Adrenal gland (tissue), 12 donors: ENCODE data around the gene ITCH. TPM values are rescaled to one million over a fixed set of nuclear protein-coding genes. Genes with fewer than 3 reads are reported as not detected.
"Not testable (repeated sequence)": the region's sequence is repeated elsewhere in the genome, so short reads cannot be mapped to it uniquely, and the experiment has no call there.

Experiments used
- DNase-seq, 7 donors: peaks; one replicate each; pipeline ENCODE4 v3.0.0-alpha.2; 2019 to 2020
- H3K27ac ChIP-seq, 5 donors: fragments of 200-600 bp; sonication (generic) in 4 of 5; 1 replicate in 3 of 5; 2 replicates in 2 of 5; pipeline versions ENCODE4 v1.5.1 to v1.8.0; 2016 to 2020; ENCODE audit warnings: mild to moderate bottlenecking in 1 of 5
- H3K27me3 ChIP-seq: fragments of 200-600 bp; 2 replicates; pipeline ENCODE4 v1.8.0; 2021
- H3K36me3 ChIP-seq, 2 donors: fragments of 200-600 bp; replicated peaks in 1 of 2; 1 replicate in 1 of 2; 2 replicates in 1 of 2; pipeline versions ENCODE4 v1.5.1 to v1.8.0; 2018 to 2022
- H3K4me1 ChIP-seq, 2 donors: fragments of 200-600 bp; replicated peaks in 1 of 2; 1 replicate in 1 of 2; 2 replicates in 1 of 2; pipeline versions ENCODE4 v1.5.1 to v1.8.0; 2018 to 2021
- H3K4me3 ChIP-seq, 4 donors: fragments of 200-600 bp; sonication (generic) in 3 of 4; one replicate each; pipeline ENCODE4 v1.5.1; 2016 to 2018
- H3K9me3 ChIP-seq, 3 donors: fragments of 200-600 bp; sonication (generic) in 1 of 3; replicated peaks in 1 of 3; 1 replicate in 2 of 3; 2 replicates in 1 of 3; pipeline versions ENCODE4 v1.5.1 to v1.8.0; 2016 to 2021
- CTCF ChIP-seq, 6 experiments: fragments of 450-650 bp in 4 of 6; fragments of 200-600 bp in 2 of 6; sonication (generic) in 1 of 6; IDR thresholded peaks; 1 replicate in 5 of 6; 2 replicates in 1 of 6; pipeline versions ENCODE4 v1.5.1 to v1.8.0; 2016 to 2021; ENCODE audit warnings: antibody characterized with exemption in 6 of 6, mild to moderate bottlenecking in 2 of 6, moderate library complexity in 1 of 6
- POLR2A ChIP-seq, 2 donors: fragments of 450-650 bp; IDR thresholded peaks; one replicate each; pipeline ENCODE4 v1.6.1; 2017; ENCODE audit warnings: antibody characterized with exemption in 2 of 2, mild to moderate bottlenecking in 2 of 2, moderate library complexity in 1 of 2
- WGBS, 4 donors: extraction: QIAGEN DNeasy Blood & Tissue Kit in 2 of 4; methylation state at CpG; one replicate each; pipeline versions ENCODE4 v1.1.5 to v1.1.7; 2013 to 2017; 5-methylcytosine and 5-hydroxymethylcytosine counted together
- intact Hi-C, 2 donors: fragments of 100-400 bp; cut with DNase I; formaldehyde crosslinking; loops; one replicate each; pipeline versions ENCODE4 v1.14.1 to v1.15.0; 2022 to 2023
- polyA plus RNA-seq, 3 donors: library from polyadenylated mRNA; stranded (reverse); fragments of 200-250 nt in 2 of 3; fragments of 350-450 nt in 1 of 3; fragmentation: Illumina TruSeq in 1 of 3; extraction: RNeasy Lipid Tissue Mini Kit (QIAGEN cat#74804) in 1 of 3; gene quantifications; one replicate each; pipeline ENCODE4 v1.2.3, GENCODE V29; 2013 to 2014
- total RNA-seq, 9 donors: library from RNA; depleted of rRNA in 4 of 9; stranded (reverse); fragments of >200 nt in 4 of 9; fragments of 120-200 nt in 1 of 9; fragmentation: NEBNext Ultra II Directional in 1 of 9; extraction: Animal tissue kit (Norgen Biotek cat#: 25700) in 1 of 9; gene quantifications; one replicate each; pipeline versions ENCODE4 v1.1.0 to v1.2.4, GENCODE V29; 2013 to 2023
- donor health status: healthy with polysubstance abuse.
- donor health status: Bipolar disorder and iron deficiency.
- donor health status: DM: yes; HTN: yes; CAD: no.
- donor health status: DM: no; HTN: no; CAD: no.
- donor health status: DM: no; HTN: no; CAD: no.
- donor health status: DM: yes; HTN: yes; CAD: no.

The ITCH gene
- total and polyA plus RNA-seq, 12 donors, result 5.8 to 67.6 (median 52.7) TPM

DNA sequence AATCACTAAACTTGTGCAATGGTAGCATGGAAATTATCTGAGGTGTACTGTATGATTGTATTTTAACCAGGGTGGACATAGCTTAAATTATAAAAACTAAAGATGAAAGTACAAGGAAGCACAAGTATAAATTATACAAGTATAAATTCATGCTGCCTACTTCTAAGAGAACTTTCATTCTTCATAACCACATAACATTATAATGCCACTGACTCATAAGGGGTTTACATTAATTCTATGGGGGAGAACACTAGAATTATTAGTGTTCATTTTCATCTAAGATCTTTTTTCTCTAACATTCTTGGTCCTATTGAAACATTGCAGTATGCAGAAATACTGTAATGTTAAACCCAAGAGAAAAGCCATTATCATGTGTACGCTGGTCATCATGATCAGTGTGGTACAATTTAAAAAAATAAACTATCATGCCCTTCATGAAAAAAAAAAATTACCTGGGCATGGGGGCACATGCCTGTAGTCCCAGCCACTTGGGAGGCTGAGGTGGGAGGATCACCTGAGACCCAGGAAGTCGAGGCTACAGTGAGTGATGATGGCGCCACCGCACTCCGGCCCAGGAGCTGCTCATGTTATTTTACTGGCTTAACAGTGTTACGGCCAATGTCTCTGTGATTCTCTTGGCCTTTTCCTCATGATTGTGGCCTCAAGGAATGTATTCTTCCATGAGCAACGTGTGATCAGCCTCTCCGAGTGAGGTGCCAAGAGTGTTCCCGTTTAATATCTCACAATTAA, 34.0 kb upstream of the ITCH start:
- intact Hi-C loops, result no loop called here
- TF ChIP-seq POLR2A (IDR thresholded peaks at IDR 0.05) (no peak), CTCF (IDR thresholded peaks at IDR 0.05) (no peak)
- H3K27ac ChIP-seq, result no peak overlapping the region
- peaks cover 0 to under 1% of the 10 kb centered on the region in 2 donors for H3K4me1 ChIP-seq
- no peak overlapping the region for H3K4me3 ChIP-seq
- H3K9me3 ChIP-seq, result no peaks in the 10 kb centered on the region
- H3K36me3 ChIP-seq, result no peaks in the 10 kb centered on the region
- no peak for DNase-seq
- WGBS, 4 donors, result 86 to 94% (median 91%) methylated on average over 9 of the region's 9 CpGs
- H3K27me3 ChIP-seq, result no peaks in the 10 kb centered on the region

DNA sequence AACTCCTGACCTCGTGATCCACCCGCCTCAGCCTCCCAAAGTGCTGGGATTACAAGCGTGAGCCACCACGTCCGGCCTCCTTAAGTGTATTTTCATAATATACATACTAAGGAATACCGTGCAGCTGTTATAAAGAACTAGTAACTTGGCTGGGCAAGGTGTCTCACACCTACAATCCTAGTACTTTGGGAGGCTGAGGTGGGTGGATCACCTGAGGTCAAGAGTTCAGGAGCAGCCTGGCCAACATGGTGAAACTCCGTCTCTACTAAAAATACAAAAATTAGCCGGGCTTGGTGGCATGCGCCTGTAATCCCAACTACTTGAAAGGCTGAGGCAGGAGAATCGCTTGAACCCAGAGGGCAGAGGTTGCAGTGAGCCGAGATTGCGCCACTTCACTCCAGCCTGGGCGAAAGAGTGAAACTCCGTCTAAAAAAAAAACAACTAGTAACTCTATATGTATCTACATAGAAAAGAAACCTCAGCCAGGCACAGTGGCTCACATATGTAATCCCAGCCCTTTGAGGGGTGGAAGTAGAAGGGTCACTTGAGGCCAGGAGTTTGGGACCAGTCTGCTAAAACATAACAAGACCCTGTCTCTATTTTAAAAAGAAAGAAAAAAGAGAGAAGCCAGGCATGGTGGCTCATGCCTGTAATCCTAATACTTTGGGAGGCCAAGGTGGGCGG, 32.1 kb upstream of the ITCH start:
- WGBS, 4 donors, result 91 to 93% (median 93%) methylated on average over 15 of the region's 15 CpGs
- H3K27ac ChIP-seq, H3K9me3 ChIP-seq, intact Hi-C loops, H3K36me3 ChIP-seq, H3K4me3 ChIP-seq, H3K4me1 ChIP-seq, H3K27me3 ChIP-seq, DNase-seq: not testable (repeated sequence)

GRCh38 chr20:34331838-34332237, 31.2 kb upstream of the ITCH start:
- DNase-seq, result no peak
- no peak for TF ChIP-seq POLR2A (IDR thresholded peaks at IDR 0.05)
- no peak for TF ChIP-seq CTCF (IDR thresholded peaks at IDR 0.05)
- intact Hi-C loops, result no loop called here
- no peaks in the 10 kb centered on the region for H3K36me3 ChIP-seq
- H3K9me3 ChIP-seq, result no peaks in the 10 kb centered on the region
- H3K27ac ChIP-seq, result no peak overlapping the region
- WGBS, 4 donors, result 86 to 93% (median 90%) methylated on average over 7 of the region's 7 CpGs
- no peak overlapping the region for H3K4me3 ChIP-seq
- H3K4me1 ChIP-seq, result peaks cover 0 to 9% of the 10 kb centered on the region in 2 donors
- H3K27me3 ChIP-seq, result no peaks in the 10 kb centered on the region

GRCh38 chr20:34332262-34332920, 30.7 kb upstream of the ITCH start:
- Histone ChIP-seq H3K27ac (no peak overlapping the region), H3K4me3 (no peak overlapping the region)
- TF ChIP-seq POLR2A (IDR thresholded peaks at IDR 0.05), result no peak
- no peak for TF ChIP-seq CTCF (IDR thresholded peaks at IDR 0.05)

More at GRCh38 chr20:34332262-34332920, 30.7 kb upstream of the ITCH start:
- WGBS, 4 donors, result 87 to 95% (median 93%) methylated on average over 15 to 19 of the region's 19 CpGs
- no peak for DNase-seq
- Histone ChIP-seq H3K27me3 (no peaks in the 10 kb centered on the region), H3K4me1 (peaks cover 0 to 9% of the 10 kb centered on the region in 2 donors), H3K36me3 (no peaks in the 10 kb centered on the region), H3K9me3 (no peaks in the 10 kb centered on the region)
- intact Hi-C loops, result no loop called here
